ENCODE measurements around the gene LRRC43. TPM values are rescaled to one million over a fixed set of nuclear protein-coding genes. Genes with fewer than 3 reads are reported as not detected.

Gene LRRC43
- total and polyA plus RNA-seq, 7 donors, result 0.05 to 0.36 (median 0.13) TPM; not detected in 2

- Histone ChIP-seq H3K9me3 (no peaks in the 10 kb centered on the region), H3K27ac (no peak overlapping the region), H3K4me3 (no peak overlapping the region), H3K27me3 (ENCODE audit: insufficient read depth in 3 of 3, low read length in 2 of 3) (no peaks in the 10 kb centered on the region), H3K36me3 (ENCODE audit: insufficient read depth in 1 of 2, low read depth in 1 of 2) (peaks cover 5 to 99% of the 10 kb centered on the region in 2 donors), H3K4me1 (peaks cover 28% of the 10 kb centered on the region)
- TF ChIP-seq, protein P1, sequence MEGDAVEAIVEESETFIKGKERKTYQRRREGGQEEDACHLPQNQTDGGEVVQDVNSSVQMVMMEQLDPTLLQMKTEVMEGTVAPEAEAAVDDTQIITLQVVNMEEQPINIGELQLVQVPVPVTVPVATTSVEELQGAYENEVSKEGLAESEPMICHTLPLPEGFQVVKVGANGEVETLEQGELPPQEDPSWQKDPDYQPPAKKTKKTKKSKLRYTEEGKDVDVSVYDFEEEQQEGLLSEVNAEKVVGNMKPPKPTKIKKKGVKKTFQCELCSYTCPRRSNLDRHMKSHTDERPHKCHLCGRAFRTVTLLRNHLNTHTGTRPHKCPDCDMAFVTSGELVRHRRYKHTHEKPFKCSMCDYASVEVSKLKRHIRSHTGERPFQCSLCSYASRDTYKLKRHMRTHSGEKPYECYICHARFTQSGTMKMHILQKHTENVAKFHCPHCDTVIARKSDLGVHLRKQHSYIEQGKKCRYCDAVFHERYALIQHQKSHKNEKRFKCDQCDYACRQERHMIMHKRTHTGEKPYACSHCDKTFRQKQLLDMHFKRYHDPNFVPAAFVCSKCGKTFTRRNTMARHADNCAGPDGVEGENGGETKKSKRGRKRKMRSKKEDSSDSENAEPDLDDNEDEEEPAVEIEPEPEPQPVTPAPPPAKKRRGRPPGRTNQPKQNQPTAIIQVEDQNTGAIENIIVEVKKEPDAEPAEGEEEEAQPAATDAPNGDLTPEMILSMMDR (IDR thresholded peaks at IDR 0.05), result no peak
- intact Hi-C loops (cut with DNase I), result no loop called here
- 60 to 70% (median 70%) methylated on average over 11 of the region's 11 CpGs for WGBS, 3 donors
- no peak for ATAC-seq
- DNase-seq, result no peak
These were observed 45.2 kb upstream of the LRRC43 start for GRCh38 chr12:122137681-122138080.

GRCh38 chr12:122138181-122138580 lies 44.7 kb upstream of the LRRC43 start:
- WGBS, 3 donors, result 51 to 76% (median 64%) methylated on average over 11 of the region's 11 CpGs
- no peak overlapping the region for H3K4me3 ChIP-seq
- DNase-seq (no peak), ATAC-seq (no peak)
- peaks cover 33% of the 10 kb centered on the region for H3K4me1 ChIP-seq
- no peaks in the 10 kb centered on the region for H3K27me3 ChIP-seq (ENCODE audit: insufficient read depth in 3 of 3, low read length in 2 of 3)
- H3K9me3 ChIP-seq, result no peaks in the 10 kb centered on the region
- TF ChIP-seq, protein P1 (IDR thresholded peaks at IDR 0.05), result no peak
- intact Hi-C loops (cut with DNase I), result no loop called here
- H3K27ac ChIP-seq, result no peak overlapping the region
- peaks cover 7 to 99% of the 10 kb centered on the region in 2 donors for H3K36me3 ChIP-seq (ENCODE audit: insufficient read depth in 1 of 2, low read depth in 1 of 2)

- no peaks in the 10 kb centered on the region for H3K9me3 ChIP-seq
- H3K4me1 ChIP-seq, result peaks cover 35% of the 10 kb centered on the region
- TF ChIP-seq, protein P1 (IDR thresholded peaks at IDR 0.05), result no peak
- H3K27me3 ChIP-seq (ENCODE audit: insufficient read depth in 3 of 3, low read length in 2 of 3), result no peaks in the 10 kb centered on the region
- H3K36me3 ChIP-seq (ENCODE audit: insufficient read depth in 1 of 2, low read depth in 1 of 2), result peaks cover 9 to 99% of the 10 kb centered on the region in 2 donors
- 49 to 83% (median 51%) methylated on average over 11 of the region's 11 CpGs for WGBS, 3 donors
- no peak overlapping the region for H3K4me3 ChIP-seq
- ATAC-seq, result no peak
- H3K27ac ChIP-seq, result no peak overlapping the region
- intact Hi-C loops (cut with DNase I), result no loop called here
- DNase-seq, result no peak
These were observed 44.3 kb upstream of the LRRC43 start for GRCh38 chr12:122138616-122139015.

- TF ChIP-seq, protein P1 (IDR thresholded peaks at IDR 0.05), result no peak
- Histone ChIP-seq H3K9me3 (no peaks in the 10 kb centered on the region), H3K4me3 (no peak overlapping the region), H3K27me3 (ENCODE audit: insufficient read depth in 3 of 3, low read length in 2 of 3) (no peaks in the 10 kb centered on the region), H3K27ac (no peak overlapping the region), H3K4me1 (peaks cover 35% of the 10 kb centered on the region), H3K36me3 (ENCODE audit: insufficient read depth in 1 of 2, low read depth in 1 of 2) (peaks cover 9 to 99% of the 10 kb centered on the region in 2 donors)
- no peak for DNase-seq
- WGBS, 3 donors, result 86 to 96% (median 94%) methylated on average over 15 of the region's 15 CpGs
- no peak for ATAC-seq
- intact Hi-C loops (cut with DNase I), result no loop called here
These were observed 43.7 kb upstream of the LRRC43 start for GRCh38 chr12:122139266-122139665.

DNA sequence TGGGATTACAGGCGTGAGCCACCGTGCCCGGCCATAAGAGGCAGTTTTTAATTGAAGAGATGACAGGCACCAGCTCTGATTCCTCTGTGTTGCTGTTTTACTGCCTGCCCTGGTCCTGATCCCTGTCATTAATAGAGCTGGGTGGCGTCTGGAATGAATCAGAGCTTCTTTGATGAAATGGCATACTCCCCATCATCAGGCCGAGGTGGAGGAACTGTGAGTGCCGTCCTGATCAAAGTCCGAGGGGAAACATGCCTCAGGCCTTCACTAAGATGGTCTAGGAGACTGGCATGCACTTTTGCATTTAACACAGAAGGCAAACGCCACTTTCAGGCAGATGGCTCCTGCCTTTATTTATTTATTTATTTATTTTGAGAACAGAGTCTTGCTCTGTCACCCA lies 43.0 kb upstream of the LRRC43 start:
- intact Hi-C loops (cut with DNase I), result no loop called here
- TF ChIP-seq, protein P1 (IDR thresholded peaks at IDR 0.05), result no peak
- ATAC-seq (no peak), DNase-seq (no peak)
- Histone ChIP-seq H3K27me3 (ENCODE audit: insufficient read depth in 3 of 3, low read length in 2 of 3) (no peaks in the 10 kb centered on the region), H3K27ac (no peak overlapping the region), H3K4me1 (peaks cover 35% of the 10 kb centered on the region), H3K36me3 (ENCODE audit: insufficient read depth in 1 of 2, low read depth in 1 of 2) (peaks cover 9 to 99% of the 10 kb centered on the region in 2 donors), H3K4me3 (no peak overlapping the region), H3K9me3 (no peaks in the 10 kb centered on the region)
- 61 to 88% (median 79%) methylated on average over 8 of the region's 8 CpGs for WGBS, 3 donors

Measured in psoas muscle (tissue), 8 donors.